Measurements from ENCODE around the gene SYNDIG1. TPM values are rescaled to one million over a fixed set of nuclear protein-coding genes. Genes with fewer than 3 reads are reported as not detected.
"Not testable (repeated sequence)": the region's sequence is repeated elsewhere in the genome, so short reads cannot be mapped to it uniquely, and the experiment has no call there.

The SYNDIG1 gene
- total RNA-seq, 2 donors from 2014 or later, result 0.78 TPM; not detected in 1

DNA sequence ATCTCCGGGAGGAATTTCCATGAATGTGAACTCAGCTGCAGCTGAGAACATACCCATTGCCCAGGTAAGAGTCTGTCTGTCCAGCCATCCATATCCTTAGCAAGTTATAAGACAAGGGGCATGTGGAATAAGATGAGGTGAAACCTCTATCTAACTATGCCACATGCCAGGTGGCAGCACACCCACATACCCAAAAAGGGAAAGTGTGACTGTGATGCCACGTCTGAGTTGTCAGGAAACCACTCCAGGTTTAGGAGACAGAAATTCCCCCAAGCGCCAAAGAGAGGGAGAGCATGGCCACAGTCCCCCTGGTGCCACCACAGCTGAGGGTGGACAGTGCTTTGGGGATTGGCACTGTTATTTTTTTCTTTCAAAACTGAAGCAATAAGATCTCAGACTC lies 36.7 kb downstream of the SYNDIG1 start:
- no peaks in the 10 kb centered on the region for H3K36me3 ChIP-seq (replicated peaks in 1 of 2; ENCODE audit: insufficient read depth in 1 of 2, low read depth in 2 of 2)
- DNase-seq (no peak), ATAC-seq (no peak)
- no peak overlapping the region for H3K4me3 ChIP-seq
- no peak overlapping the region for H3K27ac ChIP-seq
- WGBS, 2 donors, result 50 to 62% methylated on average over 2 to 3 of the region's 3 CpGs
- H3K27me3 ChIP-seq, result no peaks in the 10 kb centered on the region
- H3K9me3 ChIP-seq, result no peaks in the 10 kb centered on the region
- TF ChIP-seq, protein P1, sequence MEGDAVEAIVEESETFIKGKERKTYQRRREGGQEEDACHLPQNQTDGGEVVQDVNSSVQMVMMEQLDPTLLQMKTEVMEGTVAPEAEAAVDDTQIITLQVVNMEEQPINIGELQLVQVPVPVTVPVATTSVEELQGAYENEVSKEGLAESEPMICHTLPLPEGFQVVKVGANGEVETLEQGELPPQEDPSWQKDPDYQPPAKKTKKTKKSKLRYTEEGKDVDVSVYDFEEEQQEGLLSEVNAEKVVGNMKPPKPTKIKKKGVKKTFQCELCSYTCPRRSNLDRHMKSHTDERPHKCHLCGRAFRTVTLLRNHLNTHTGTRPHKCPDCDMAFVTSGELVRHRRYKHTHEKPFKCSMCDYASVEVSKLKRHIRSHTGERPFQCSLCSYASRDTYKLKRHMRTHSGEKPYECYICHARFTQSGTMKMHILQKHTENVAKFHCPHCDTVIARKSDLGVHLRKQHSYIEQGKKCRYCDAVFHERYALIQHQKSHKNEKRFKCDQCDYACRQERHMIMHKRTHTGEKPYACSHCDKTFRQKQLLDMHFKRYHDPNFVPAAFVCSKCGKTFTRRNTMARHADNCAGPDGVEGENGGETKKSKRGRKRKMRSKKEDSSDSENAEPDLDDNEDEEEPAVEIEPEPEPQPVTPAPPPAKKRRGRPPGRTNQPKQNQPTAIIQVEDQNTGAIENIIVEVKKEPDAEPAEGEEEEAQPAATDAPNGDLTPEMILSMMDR (IDR thresholded peaks at IDR 0.05), result no peak
- TF ChIP-seq POLR2A (IDR thresholded peaks at IDR 0.05), result no peak
- intact Hi-C loops (cut with DNase I), result no loop called here
- H3K4me1 ChIP-seq, result no peaks in the 10 kb centered on the region

DNA sequence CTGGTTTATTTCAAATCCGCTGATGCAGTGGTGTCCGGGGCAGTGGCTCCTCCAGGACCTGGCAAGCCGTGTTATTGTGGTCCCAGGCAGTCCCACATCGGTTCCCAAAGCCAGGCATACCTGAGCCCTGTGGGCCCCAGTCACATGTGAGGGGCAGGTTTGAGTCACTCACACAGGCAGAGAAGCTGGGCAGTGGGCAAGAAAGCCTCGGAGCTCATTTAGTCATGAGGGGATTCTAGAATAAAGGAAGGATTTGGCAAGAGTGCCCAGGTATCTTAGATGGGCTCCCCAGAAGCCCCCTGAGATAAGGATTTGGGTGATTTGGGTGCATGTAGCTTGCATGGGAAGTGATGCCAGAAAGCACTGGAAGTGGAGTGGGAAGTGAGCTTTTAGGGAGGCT lies 37.3 kb downstream of the SYNDIG1 start:
- Histone ChIP-seq H3K36me3 (replicated peaks in 1 of 2; ENCODE audit: insufficient read depth in 1 of 2, low read depth in 2 of 2) (no peaks in the 10 kb centered on the region), H3K27me3 (no peaks in the 10 kb centered on the region), H3K4me3 (no peak overlapping the region), H3K27ac (no peak overlapping the region), H3K4me1 (no peaks in the 10 kb centered on the region), H3K9me3 (no peaks in the 10 kb centered on the region)
- ATAC-seq (no peak), DNase-seq (no peak)
- no peak for TF ChIP-seq POLR2A (IDR thresholded peaks at IDR 0.05)
- TF ChIP-seq, protein P1 (IDR thresholded peaks at IDR 0.05), result no peak
- intact Hi-C loops (cut with DNase I), result no loop called here
- WGBS, 2 donors, result 62 to 80% methylated on average over 4 to 5 of the region's 5 CpGs

DNA sequence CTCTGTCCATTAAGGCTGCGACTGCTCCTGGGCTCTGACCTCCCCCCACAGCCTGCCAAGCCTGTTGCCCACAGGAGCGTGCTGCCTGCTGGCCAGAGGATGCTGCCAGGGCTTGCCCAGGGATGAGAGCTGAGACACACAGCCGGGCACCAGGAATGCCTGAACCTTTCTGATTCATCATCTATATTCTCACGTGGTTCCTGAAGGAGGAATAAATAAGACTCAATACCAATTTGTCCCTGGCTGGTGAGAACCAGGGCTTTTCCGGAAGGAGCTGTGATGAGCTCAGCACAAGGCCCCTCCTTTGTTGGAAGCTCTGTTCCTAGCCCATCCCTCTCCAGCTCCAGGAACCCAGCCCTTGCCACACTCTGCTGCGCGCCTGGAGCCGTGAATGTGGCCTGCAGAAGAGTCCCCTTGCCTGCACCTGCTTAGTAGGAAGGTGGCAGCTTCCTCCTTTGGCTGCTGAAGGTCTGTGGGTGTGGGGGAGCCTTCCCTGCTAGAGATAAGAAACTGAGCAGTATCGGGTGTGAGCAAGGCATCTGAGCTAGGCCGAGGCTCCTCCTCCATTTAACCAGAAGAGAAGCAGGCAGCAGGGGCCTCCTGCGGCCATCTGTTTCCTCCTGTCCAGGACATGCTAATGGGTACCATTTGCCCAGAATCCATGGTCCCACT lies 37.9 kb downstream of the SYNDIG1 start:
- H3K27me3 ChIP-seq, result no peaks in the 10 kb centered on the region
- 60 to 64% methylated on average over 2 to 9 of the region's 11 CpGs for WGBS, 2 donors
- no peak overlapping the region for H3K4me3 ChIP-seq
- DNase-seq (no peak), ATAC-seq (no peak)
- intact Hi-C loops (cut with DNase I), result no loop called here
- H3K4me1 ChIP-seq, result no peaks in the 10 kb centered on the region
- H3K9me3 ChIP-seq, result no peaks in the 10 kb centered on the region
- TF ChIP-seq, protein P1 (IDR thresholded peaks at IDR 0.05), result no peak
- no peak for TF ChIP-seq POLR2A (IDR thresholded peaks at IDR 0.05)
- H3K27ac ChIP-seq, result no peak overlapping the region
- H3K36me3 ChIP-seq (replicated peaks in 1 of 2; ENCODE audit: insufficient read depth in 1 of 2, low read depth in 2 of 2), result no peaks in the 10 kb centered on the region

DNA sequence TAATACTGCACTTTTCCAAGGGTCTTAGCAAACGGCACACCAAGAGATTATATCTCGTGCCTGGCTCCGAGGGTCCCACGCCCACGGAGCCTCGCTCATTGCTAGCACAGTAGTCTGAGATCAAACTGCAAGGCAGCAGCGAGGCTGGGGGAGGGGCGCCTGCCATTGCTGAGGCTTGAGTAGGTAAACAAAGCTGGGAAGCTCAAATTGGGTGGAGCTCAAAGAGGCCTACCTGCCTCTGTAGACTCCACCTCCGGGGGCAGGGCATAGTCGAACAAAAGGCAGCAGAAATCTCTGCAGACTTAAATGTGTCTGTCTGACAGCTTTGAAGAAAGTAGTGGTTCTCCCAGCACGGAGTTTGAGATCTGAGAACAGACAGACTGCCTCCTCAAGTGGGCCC lies 43.0 kb downstream of the SYNDIG1 start:
- H3K27me3 ChIP-seq; DNase-seq; H3K9me3 ChIP-seq; intact Hi-C loops (cut with DNase I); ATAC-seq; H3K27ac ChIP-seq; H3K4me3 ChIP-seq; H3K4me1 ChIP-seq; H3K36me3 ChIP-seq (replicated peaks in 1 of 2; ENCODE audit: insufficient read depth in 1 of 2, low read depth in 2 of 2): not testable (repeated sequence)
- WGBS, 2 donors, result 64 to 67% methylated on average over 9 to 11 of the region's 11 CpGs

DNA sequence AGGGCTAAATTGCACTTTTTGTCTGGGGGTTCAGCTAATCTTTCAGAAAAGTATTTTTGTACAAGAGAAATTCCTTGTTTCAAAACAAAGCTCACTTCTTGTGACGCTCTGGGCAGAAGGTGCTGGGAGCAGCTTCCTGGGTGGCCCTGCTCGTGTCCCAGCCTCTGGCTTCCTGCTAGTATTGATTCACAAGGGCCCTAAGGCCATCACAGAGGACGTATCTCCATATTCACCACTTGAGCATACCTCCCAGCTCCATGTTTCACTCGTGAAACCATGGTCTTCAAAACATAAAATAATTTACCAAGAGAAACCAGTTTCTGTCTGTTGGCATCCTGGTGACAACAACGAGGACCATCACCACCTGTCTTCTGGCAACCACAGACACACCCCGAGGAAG lies 49.1 kb downstream of the SYNDIG1 start:
- Histone ChIP-seq H3K27me3 (no peaks in the 10 kb centered on the region), H3K36me3 (replicated peaks in 1 of 2; ENCODE audit: insufficient read depth in 1 of 2, low read depth in 2 of 2) (no peaks in the 10 kb centered on the region), H3K27ac (no peak overlapping the region), H3K4me1 (no peaks in the 10 kb centered on the region), H3K9me3 (no peaks in the 10 kb centered on the region), H3K4me3 (no peak overlapping the region)
- TF ChIP-seq POLR2A (IDR thresholded peaks at IDR 0.05), result no peak
- TF ChIP-seq, protein P1 (IDR thresholded peaks at IDR 0.05), result no peak
- ATAC-seq, result no peak
- intact Hi-C loops (cut with DNase I), result no loop called here
- DNase-seq, result no peak
- 40 to 47% methylated on average over 6 of the region's 6 CpGs for WGBS, 2 donors

All from body of pancreas (tissue), 4 donors.